HEK293 (cell line): Measurements from ENCODE around the gene RABEPK.
A peak's percentile ranks its signal among the peaks of the same experiment; 100 is the strongest.

ENCODE experiments used
- CTCF ChIA-PET: fragments of 350-600 bp; formaldehyde crosslinking; extraction: SDS; loops from one replicate; lab custom pipeline; 2021; ENCODE audit warnings: antibody characterized with exemption; lab: Yijun Ruan, JAX
- POLR2A ChIA-PET: fragments of 300-600 bp; formaldehyde crosslinking; extraction: SDS; loops from one replicate; lab custom pipeline; 2020; ENCODE audit warnings: antibody characterized with exemption, inconsistent platforms; lab: Yijun Ruan, JAX
- H3K27ac ChIP-seq: fragments of 200-500 bp; sonication (Bioruptor generic); 2 replicates; pipeline ENCODE4 v1.5.1; 2014; ENCODE audit warnings: low read depth, low read length, control low read depth, inconsistent platforms; ENCODE audit errors: extremely low read depth
- H3K36me3 ChIP-seq, 2 experiments: fragments of 200-500 bp in 1 of 2; sonication (Bioruptor generic) in 1 of 2; 1 replicate in 1 of 2; 2 replicates in 1 of 2; pipeline ENCODE4 v1.5.1; 2014 to 2017; ENCODE audit warnings: inconsistent platforms in 2 of 2, low read length in 2 of 2; ENCODE audit not compliant: control insufficient read depth in 2 of 2, insufficient read depth in 1 of 2
- H3K4me1 ChIP-seq: fragments of 200-500 bp; sonication (Bioruptor generic); 2 replicates; pipeline ENCODE4 v1.5.1; 2014; ENCODE audit warnings: mild to moderate bottlenecking, low read length, inconsistent platforms; ENCODE audit not compliant: control insufficient read depth, insufficient read depth
- H3K4me3 ChIP-seq: 2 replicates; pipeline ENCODE4 v1.5.1; 2011; ENCODE audit warnings: low read depth, mild to moderate bottlenecking, control low read depth, low read length, moderate library complexity
- H3K9me3 ChIP-seq: fragments of 200-500 bp; sonication (Bioruptor generic); 2 replicates; pipeline ENCODE4 v1.5.1; 2014; ENCODE audit warnings: low read depth, low read length, inconsistent platforms; ENCODE audit not compliant: control insufficient read depth, insufficient read depth
- SP3 ChIP-seq: fragments of 450-650 bp; formaldehyde crosslinking; IDR thresholded peaks from 2 replicates; pipeline ENCODE4 v1.5.1; 2016; ENCODE audit warnings: missing biosample characterization, missing genetic modification characterization
- TRIM28 ChIP-seq: IDR thresholded peaks from 2 replicates; pipeline ENCODE4 v1.6.1; 2011; ENCODE audit warnings: low read length, control low read depth, borderline replicate concordance
- WT1 ChIP-seq: fragments of 450-650 bp; formaldehyde crosslinking; IDR thresholded peaks from 2 replicates; pipeline ENCODE4 v1.5.1; 2016; ENCODE audit warnings: missing biosample characterization, missing genetic modification characterization
- ZBTB21 ChIP-seq: fragments of 450-650 bp; formaldehyde crosslinking; IDR thresholded peaks from 2 replicates; pipeline ENCODE4 v1.5.1; 2017; ENCODE audit warnings: missing biosample characterization, missing genetic modification characterization
- ZNF10 ChIP-seq: fragments of 450-650 bp; formaldehyde crosslinking; IDR thresholded peaks from 2 replicates; pipeline ENCODE4 v1.5.1; 2017; ENCODE audit warnings: missing biosample characterization, missing genetic modification characterization
- ZNF19 ChIP-seq: fragments of 450-650 bp; formaldehyde crosslinking; IDR thresholded peaks from 2 replicates; pipeline ENCODE4; 2016; ENCODE audit warnings: missing biosample characterization, missing genetic modification characterization, low read depth
- ZNF274 ChIP-seq, 2 experiments: fragments of 200-500 bp in 1 of 2; fragments of 450-650 bp in 1 of 2; sonication (Bioruptor generic) in 1 of 2; formaldehyde crosslinking in 1 of 2; IDR thresholded peaks; 2 replicates each; pipeline versions ENCODE4 v1.5.1 to v1.6.1; 2014 to 2016; ENCODE audit warnings: borderline replicate concordance in 1 of 2, inconsistent platforms in 1 of 2, low read length in 1 of 2, missing biosample characterization in 1 of 2, missing genetic modification characterization in 1 of 2
- ZNF302 ChIP-seq: fragments of 450-650 bp; formaldehyde crosslinking; IDR thresholded peaks from 2 replicates; pipeline ENCODE4 v1.5.1; 2016; ENCODE audit warnings: missing biosample characterization, missing genetic modification characterization, low read depth
- ZNF366 ChIP-seq: fragments of 450-650 bp; formaldehyde crosslinking; conservative IDR thresholded peaks from 2 replicates; pipeline ENCODE4 v1.5.1; 2016; ENCODE audit warnings: missing biosample characterization, missing genetic modification characterization
- ZNF391 ChIP-seq: fragments of 450-650 bp; formaldehyde crosslinking; IDR thresholded peaks from 2 replicates; pipeline ENCODE4 v1.5.1; 2016; ENCODE audit warnings: low read depth, missing biosample characterization, missing genetic modification characterization, borderline replicate concordance
- ZNF548 ChIP-seq: fragments of 450-650 bp; formaldehyde crosslinking; IDR thresholded peaks from 2 replicates; pipeline ENCODE4 v1.5.1; 2016; ENCODE audit warnings: missing biosample characterization, missing genetic modification characterization
- ZNF596 ChIP-seq: fragments of 450-650 bp; IDR thresholded peaks from 2 replicates; pipeline ENCODE4 v1.5.0; 2018; ENCODE audit warnings: missing biosample characterization, mild to moderate bottlenecking, missing genetic modification characterization, moderate library complexity
- ZNF600 ChIP-seq: fragments of 450-650 bp; formaldehyde crosslinking; IDR thresholded peaks from 2 replicates; pipeline ENCODE4 v1.5.1; 2016; ENCODE audit warnings: missing biosample characterization, missing genetic modification characterization
- ZNF624 ChIP-seq: fragments of 450-650 bp; formaldehyde crosslinking; IDR thresholded peaks from 2 replicates; pipeline ENCODE4 v1.5.1; 2017; ENCODE audit warnings: missing biosample characterization, missing genetic modification characterization
- ZNF654 ChIP-seq: fragments of 450-650 bp; formaldehyde crosslinking; IDR thresholded peaks from 2 replicates; pipeline ENCODE4 v1.5.1; 2016; ENCODE audit warnings: low read depth, missing biosample characterization, missing genetic modification characterization
- ZNF660 ChIP-seq: fragments of 450-650 bp; IDR thresholded peaks from 2 replicates; pipeline ENCODE4 v1.5.1; 2018; ENCODE audit warnings: missing biosample characterization, mild to moderate bottlenecking, missing genetic modification characterization
- ZNF792 ChIP-seq: fragments of 450-650 bp; formaldehyde crosslinking; IDR thresholded peaks from 2 replicates; pipeline ENCODE4 v1.5.1; 2016; ENCODE audit warnings: missing biosample characterization, missing genetic modification characterization
- ZXDB ChIP-seq: fragments of 450-650 bp; formaldehyde crosslinking; IDR thresholded peaks from 2 replicates; pipeline ENCODE4 v1.5.1; 2016; ENCODE audit warnings: missing biosample characterization, missing genetic modification characterization
- TF ChIP-seq, protein P1 (sequence below): fragments of 450-650 bp; formaldehyde crosslinking; IDR thresholded peaks from 2 replicates; pipeline ENCODE4 v1.5.1; 2016; ENCODE audit warnings: missing biosample characterization, missing genetic modification characterization
- TF ChIP-seq, protein P2 (sequence below): fragments of 450-650 bp; formaldehyde crosslinking; IDR thresholded peaks from 2 replicates; pipeline ENCODE4 v1.5.1; 2016; ENCODE audit warnings: missing biosample characterization, missing genetic modification characterization
- TF ChIP-seq, protein P3 (sequence below): fragments of 450-650 bp; formaldehyde crosslinking; IDR thresholded peaks from 2 replicates; pipeline ENCODE4 v1.5.1; 2017; ENCODE audit warnings: missing biosample characterization, missing genetic modification characterization
- TF ChIP-seq, protein P4 (sequence below): fragments of 450-650 bp; IDR thresholded peaks from 2 replicates; pipeline ENCODE4 v1.5.1; 2018; ENCODE audit warnings: missing biosample characterization, missing genetic modification characterization
- TF ChIP-seq, protein P5 (sequence below): fragments of 450-650 bp; formaldehyde crosslinking; conservative IDR thresholded peaks from 2 replicates; pipeline ENCODE4 v1.5.1; 2016; ENCODE audit warnings: low read depth, missing biosample characterization, missing genetic modification characterization

Gene RABEPK

DNA sequence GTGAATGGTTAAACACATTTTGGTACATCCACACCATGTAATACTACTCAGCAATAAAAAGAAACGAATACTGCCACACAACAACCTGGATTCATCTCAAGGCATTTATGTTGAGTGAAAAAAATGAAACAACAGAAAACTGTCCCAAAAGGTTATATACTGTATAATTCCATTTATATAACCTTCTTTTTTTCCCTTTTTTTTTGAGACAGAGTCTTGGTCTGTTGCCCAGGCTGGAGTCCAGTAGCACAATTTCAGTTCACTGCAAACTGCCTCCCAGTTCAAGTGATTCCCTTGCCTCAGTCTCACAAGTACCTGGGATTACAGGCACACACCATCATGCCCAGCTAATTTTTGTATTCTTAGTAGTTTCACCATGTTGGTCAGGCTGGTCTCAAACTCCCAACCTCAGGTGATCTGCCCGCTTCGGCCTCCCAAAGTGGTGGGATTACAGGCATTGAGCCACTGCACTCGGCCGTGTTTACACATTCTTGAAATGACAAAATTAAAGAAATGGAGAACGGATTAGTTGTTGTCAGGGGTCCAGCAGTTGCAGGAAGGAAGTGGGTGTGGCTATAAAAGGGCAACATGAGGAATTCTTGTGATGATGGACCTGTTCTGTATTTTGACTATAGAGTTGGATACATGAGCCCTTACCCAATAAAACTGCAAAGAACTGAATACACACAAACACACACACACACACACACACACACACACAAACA is 28.1 kb upstream of the RABEPK start:
- Histone ChIP-seq H3K27ac (no peak overlapping the region), H3K36me3 (peaks cover 0 to 24% of the 10 kb centered on the region in 2 experiments), H3K9me3 (no peaks in the 10 kb centered on the region), H3K4me3 (no peak overlapping the region), H3K4me1 (no peaks in the 10 kb centered on the region)
- no peak for TF ChIP-seq ZNF548 (tag by site-specific recombination)
- CTCF ChIA-PET: no interaction called here
- POLR2A ChIA-PET: no interaction called here

DNA sequence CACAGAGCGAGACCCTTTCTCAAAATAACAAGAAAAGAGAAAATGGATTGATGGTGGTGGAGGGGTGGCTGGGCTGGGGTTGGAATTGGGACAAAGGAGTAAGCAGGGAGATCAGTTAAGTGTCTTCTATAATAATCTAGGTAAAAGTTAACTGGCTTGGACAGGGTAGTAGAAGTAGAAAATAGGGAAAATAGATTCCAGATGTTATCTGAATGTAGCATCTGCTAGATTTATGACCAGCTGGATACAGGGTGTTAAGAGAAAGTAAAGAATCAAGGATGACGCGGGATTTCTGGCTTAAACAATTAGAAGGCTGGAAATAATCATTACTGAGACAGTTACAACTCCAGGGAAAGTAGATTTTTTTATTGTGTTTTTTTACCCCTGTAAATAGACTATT is 23.7 kb upstream of the RABEPK start:
- no peak overlapping the region for H3K4me3 ChIP-seq
- CTCF ChIA-PET: interaction anchor here (0.7 to 1.1 kb wide), 2 partner anchors 34 to 300 kb away, joined by 3 to 6 read pairs; partner anchors contain the start of gene SCAI
- TF ChIP-seq ZXDB (tag by site-specific recombination) (no peak), ZNF19 (tag by site-specific recombination) (no peak), WT1 (tag by site-specific recombination) (no peak), ZNF600 (tag by site-specific recombination) (0 out of 2 replicates have a peak, but pooled peaks have one; percentile 4), ZNF792 (tag by site-specific recombination) (no peak), ZNF660 (tag by site-specific recombination) (no peak), TRIM28 (no peak), SP3 (tag by site-specific recombination) (no peak), ZNF596 (tag by site-specific recombination) (no peak)
- TF ChIP-seq, protein P1, sequence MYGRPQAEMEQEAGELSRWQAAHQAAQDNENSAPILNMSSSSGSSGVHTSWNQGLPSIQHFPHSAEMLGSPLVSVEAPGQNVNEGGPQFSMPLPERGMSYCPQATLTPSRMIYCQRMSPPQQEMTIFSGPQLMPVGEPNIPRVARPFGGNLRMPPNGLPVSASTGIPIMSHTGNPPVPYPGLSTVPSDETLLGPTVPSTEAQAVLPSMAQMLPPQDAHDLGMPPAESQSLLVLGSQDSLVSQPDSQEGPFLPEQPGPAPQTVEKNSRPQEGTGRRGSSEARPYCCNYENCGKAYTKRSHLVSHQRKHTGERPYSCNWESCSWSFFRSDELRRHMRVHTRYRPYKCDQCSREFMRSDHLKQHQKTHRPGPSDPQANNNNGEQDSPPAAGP (tag by site-specific recombination): no peak
- TF ChIP-seq, protein P2, sequence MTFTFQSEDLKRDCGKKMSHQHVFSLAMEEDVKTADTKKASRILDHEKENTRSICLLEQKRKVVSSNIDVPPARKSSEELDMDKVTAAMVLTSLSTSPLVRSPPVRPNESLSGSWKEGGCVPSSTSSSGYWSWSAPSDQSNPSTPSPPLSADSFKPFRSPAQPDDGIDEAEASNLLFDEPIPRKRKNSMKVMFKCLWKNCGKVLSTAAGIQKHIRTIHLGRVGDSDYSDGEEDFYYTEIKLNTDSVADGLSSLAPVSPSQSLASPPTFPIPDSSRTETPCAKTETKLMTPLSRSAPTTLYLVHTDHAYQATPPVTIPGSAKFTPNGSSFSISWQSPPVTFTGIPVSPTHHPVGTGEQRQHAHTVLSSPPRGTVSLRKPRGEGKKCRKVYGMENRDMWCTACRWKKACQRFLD: no peak
- TF ChIP-seq, protein P3, sequence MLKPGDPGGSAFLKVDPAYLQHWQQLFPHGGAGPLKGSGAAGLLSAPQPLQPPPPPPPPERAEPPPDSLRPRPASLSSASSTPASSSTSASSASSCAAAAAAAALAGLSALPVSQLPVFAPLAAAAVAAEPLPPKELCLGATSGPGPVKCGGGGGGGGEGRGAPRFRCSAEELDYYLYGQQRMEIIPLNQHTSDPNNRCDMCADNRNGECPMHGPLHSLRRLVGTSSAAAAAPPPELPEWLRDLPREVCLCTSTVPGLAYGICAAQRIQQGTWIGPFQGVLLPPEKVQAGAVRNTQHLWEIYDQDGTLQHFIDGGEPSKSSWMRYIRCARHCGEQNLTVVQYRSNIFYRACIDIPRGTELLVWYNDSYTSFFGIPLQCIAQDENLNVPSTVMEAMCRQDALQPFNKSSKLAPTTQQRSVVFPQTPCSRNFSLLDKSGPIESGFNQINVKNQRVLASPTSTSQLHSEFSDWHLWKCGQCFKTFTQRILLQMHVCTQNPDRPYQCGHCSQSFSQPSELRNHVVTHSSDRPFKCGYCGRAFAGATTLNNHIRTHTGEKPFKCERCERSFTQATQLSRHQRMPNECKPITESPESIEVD: peak; percentile 57; the same call in 1 of the 2 replicates
- TF ChIP-seq, protein P4, sequence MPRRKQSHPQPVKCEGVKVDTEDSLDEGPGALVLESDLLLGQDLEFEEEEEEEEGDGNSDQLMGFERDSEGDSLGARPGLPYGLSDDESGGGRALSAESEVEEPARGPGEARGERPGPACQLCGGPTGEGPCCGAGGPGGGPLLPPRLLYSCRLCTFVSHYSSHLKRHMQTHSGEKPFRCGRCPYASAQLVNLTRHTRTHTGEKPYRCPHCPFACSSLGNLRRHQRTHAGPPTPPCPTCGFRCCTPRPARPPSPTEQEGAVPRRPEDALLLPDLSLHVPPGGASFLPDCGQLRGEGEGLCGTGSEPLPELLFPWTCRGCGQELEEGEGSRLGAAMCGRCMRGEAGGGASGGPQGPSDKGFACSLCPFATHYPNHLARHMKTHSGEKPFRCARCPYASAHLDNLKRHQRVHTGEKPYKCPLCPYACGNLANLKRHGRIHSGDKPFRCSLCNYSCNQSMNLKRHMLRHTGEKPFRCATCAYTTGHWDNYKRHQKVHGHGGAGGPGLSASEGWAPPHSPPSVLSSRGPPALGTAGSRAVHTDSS (tag by site-specific recombination): no peak
- H3K36me3 ChIP-seq: no peaks in the 10 kb centered on the region; a peak in 1 of 3 replicates
- H3K4me1 ChIP-seq: no peaks in the 10 kb centered on the region
- no peak overlapping the region for H3K27ac ChIP-seq
- no peaks in the 10 kb centered on the region for H3K9me3 ChIP-seq
- POLR2A ChIA-PET: no interaction called here

DNA sequence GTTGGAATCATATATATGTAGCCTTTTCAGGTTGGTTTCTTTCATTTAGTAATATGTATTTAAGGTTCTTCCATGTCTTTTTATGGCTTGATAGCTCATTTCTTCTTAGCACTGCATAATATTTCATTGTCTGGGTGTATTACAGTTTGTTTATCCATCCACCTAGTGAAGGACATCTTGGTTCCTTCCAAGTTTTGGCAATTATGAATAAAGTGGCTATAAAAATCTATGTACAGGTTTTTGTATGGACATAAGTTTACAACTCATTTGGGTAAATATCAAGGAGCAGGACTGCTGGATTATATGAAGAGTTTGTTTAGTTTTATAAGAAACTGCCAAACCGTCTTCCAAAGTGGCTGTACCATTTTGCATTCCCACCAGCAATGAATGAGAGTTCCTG is 22.5 kb upstream of the RABEPK start:
- no peak overlapping the region for H3K27ac ChIP-seq
- H3K36me3 ChIP-seq: no peaks in the 10 kb centered on the region; a peak in 1 of 3 replicates
- ChIA-PET CTCF (no interaction called here), POLR2A (no interaction called here)
- H3K4me3 ChIP-seq: no peak overlapping the region
- no peaks in the 10 kb centered on the region for H3K4me1 ChIP-seq
- no peaks in the 10 kb centered on the region for H3K9me3 ChIP-seq
- TF ChIP-seq, protein P5, sequence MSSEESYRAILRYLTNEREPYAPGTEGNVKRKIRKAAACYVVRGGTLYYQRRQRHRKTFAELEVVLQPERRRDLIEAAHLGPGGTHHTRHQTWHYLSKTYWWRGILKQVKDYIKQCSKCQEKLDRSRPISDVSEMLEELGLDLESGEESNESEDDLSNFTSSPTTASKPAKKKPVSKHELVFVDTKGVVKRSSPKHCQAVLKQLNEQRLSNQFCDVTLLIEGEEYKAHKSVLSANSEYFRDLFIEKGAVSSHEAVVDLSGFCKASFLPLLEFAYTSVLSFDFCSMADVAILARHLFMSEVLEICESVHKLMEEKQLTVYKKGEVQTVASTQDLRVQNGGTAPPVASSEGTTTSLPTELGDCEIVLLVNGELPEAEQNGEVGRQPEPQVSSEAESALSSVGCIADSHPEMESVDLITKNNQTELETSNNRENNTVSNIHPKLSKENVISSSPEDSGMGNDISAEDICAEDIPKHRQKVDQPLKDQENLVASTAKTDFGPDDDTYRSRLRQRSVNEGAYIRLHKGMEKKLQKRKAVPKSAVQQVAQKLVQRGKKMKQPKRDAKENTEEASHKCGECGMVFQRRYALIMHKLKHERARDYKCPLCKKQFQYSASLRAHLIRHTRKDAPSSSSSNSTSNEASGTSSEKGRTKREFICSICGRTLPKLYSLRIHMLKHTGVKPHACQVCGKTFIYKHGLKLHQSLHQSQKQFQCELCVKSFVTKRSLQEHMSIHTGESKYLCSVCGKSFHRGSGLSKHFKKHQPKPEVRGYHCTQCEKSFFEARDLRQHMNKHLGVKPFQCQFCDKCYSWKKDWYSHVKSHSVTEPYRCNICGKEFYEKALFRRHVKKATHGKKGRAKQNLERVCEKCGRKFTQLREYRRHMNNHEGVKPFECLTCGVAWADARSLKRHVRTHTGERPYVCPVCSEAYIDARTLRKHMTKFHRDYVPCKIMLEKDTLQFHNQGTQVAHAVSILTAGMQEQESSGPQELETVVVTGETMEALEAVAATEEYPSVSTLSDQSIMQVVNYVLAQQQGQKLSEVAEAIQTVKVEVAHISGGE (tag by site-specific recombination): no peak
- TF ChIP-seq ZNF624 (tag by site-specific recombination): no peak
- no peak for TF ChIP-seq ZNF391 (tag by site-specific recombination)
- TF ChIP-seq ZBTB21 (tag by site-specific recombination): no peak
- TF ChIP-seq ZNF10 (tag by site-specific recombination): no peak
- no peak for TF ChIP-seq ZNF654 (tag by site-specific recombination)
- no peak for TF ChIP-seq ZNF274 (IDR thresholded peaks at IDR 0.05; ENCODE audit: low read length)
- TF ChIP-seq ZNF274 (tag by site-specific recombination; IDR thresholded peaks at IDR 0.05; ENCODE audit: borderline replicate concordance): no peak
- TF ChIP-seq ZNF366 (tag by site-specific recombination): no peak
- TF ChIP-seq ZNF302: no peak
